ENCODE data around the gene SEL1L2. TPM values are rescaled to one million over a fixed set of nuclear protein-coding genes. Genes with fewer than 3 reads are reported as not detected.

SEL1L2 gene
- total RNA-seq (not detected), polyA plus RNA-seq (not detected), total RNA-seq (not detected)

DNA sequence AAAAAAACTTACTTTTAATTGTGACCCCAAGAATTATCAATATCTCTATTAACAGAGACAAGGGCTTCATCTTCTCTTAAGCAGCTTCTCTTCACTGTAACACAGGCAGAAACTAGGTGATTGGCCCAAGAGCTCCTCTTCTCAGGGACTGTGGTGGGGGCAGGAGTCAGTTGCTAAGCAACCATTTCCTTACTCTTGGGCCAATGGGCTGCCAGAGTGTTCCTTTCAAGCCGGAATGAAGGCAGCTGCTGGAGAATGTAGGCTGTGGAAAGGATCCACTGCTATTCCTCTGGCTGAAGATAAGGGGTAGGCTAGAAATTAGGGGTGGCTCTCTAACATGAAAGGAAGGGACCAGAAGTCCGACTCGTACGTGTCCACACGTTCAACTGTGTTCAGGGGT is at the start of gene SEL1L2:
Gene SEL1L2 (minus strand): TSS at position 150 of the 400 bp plus-strand sequence. CDS start 80 bp downstream, at position 70.
- Histone ChIP-seq H3K4me1 (ENCODE audit: control insufficient read depth in 2 of 2, insufficient read depth in 2 of 2, low read length in 2 of 2) (no peaks in the 10 kb centered on the region), H3K27me3 (ENCODE audit: control insufficient read depth in 2 of 2, insufficient read depth in 2 of 2, low read length in 2 of 2) (no peaks in the 10 kb centered on the region), H3K27ac (ENCODE audit: low read depth, low read length) (no peak within 1 kb of the TSS), H3K36me3 (ENCODE audit: control insufficient read depth in 2 of 3, insufficient read depth in 3 of 3, low read length in 3 of 3) (no peaks in the 10 kb centered on the region), H3K4me3 (ENCODE audit: low read length) (no peak within 1 kb of the TSS), H3K9me3 (ENCODE audit: control insufficient read depth in 2 of 3, low read length in 3 of 3) (peaks cover 0 to 15% (median 0%) of the 10 kb centered on the region in 3 experiments)
- peaks cover 0 to 4% (median 0%) of the 10 kb centered on the region in 5 donors for H3K36me3 Mint-ChIP-seq
- DNase-seq (no peak), ATAC-seq (no peak)
- H3K9me3 Mint-ChIP-seq, result peaks cover 3 to 60% (median 20%) of the 10 kb centered on the region in 11 donors
- ChIA-PET CTCF (no interaction called here), POLR2A (no interaction called here)
- H3K4me1 Mint-ChIP-seq, result peaks cover 0 to 2% (median 0%) of the 10 kb centered on the region in 7 donors
- intact Hi-C loops (cut with micrococcal nuclease), result loop anchor here in 1 of 2 donors (10.0 kb wide), 1 partner anchor 64 kb away; no protein-coding TSS in a partner anchor
- H3K4me3 Mint-ChIP-seq, result no peak within 1 kb of the TSS
- H3K27ac Mint-ChIP-seq, result no peak within 1 kb of the TSS
- H3K27me3 Mint-ChIP-seq, result peaks cover 0 to 16% (median 15%) of the 10 kb centered on the region in 5 donors

GRCh38 chr20:14036567-14036966 is 46.2 kb upstream of the SEL1L2 start:
- no peaks in the 10 kb centered on the region for H3K36me3 ChIP-seq (ENCODE audit: control insufficient read depth in 2 of 3, insufficient read depth in 3 of 3, low read length in 3 of 3)
- POLR2A ChIA-PET, result no interaction called here
- H3K4me3 Mint-ChIP-seq, result no peak overlapping the region
- H3K27me3 ChIP-seq (ENCODE audit: control insufficient read depth in 2 of 2, insufficient read depth in 2 of 2, low read length in 2 of 2), result no peaks in the 10 kb centered on the region
- H3K4me1 ChIP-seq (ENCODE audit: control insufficient read depth in 2 of 2, insufficient read depth in 2 of 2, low read length in 2 of 2), result no peaks in the 10 kb centered on the region
- H3K27ac ChIP-seq (ENCODE audit: low read depth, low read length), result no peak overlapping the region
- no peaks in the 10 kb centered on the region for H3K36me3 Mint-ChIP-seq
- no peak overlapping the region for H3K27ac Mint-ChIP-seq
- intact Hi-C loops (cut with micrococcal nuclease), result no loop called here
- H3K9me3 ChIP-seq (ENCODE audit: control insufficient read depth in 2 of 3, low read length in 3 of 3), result no peaks in the 10 kb centered on the region
- peaks cover 0 to 4% (median 0%) of the 10 kb centered on the region in 11 donors for H3K9me3 Mint-ChIP-seq
- no peak overlapping the region for H3K4me3 ChIP-seq (ENCODE audit: low read length)
- H3K4me1 Mint-ChIP-seq, result no peaks in the 10 kb centered on the region
- ATAC-seq, result no peak
- CTCF ChIA-PET, result no interaction called here
- H3K27me3 Mint-ChIP-seq, result peaks cover 0 to under 1% (median 0%) of the 10 kb centered on the region in 5 donors
- DNase-seq, result no peak

DNA sequence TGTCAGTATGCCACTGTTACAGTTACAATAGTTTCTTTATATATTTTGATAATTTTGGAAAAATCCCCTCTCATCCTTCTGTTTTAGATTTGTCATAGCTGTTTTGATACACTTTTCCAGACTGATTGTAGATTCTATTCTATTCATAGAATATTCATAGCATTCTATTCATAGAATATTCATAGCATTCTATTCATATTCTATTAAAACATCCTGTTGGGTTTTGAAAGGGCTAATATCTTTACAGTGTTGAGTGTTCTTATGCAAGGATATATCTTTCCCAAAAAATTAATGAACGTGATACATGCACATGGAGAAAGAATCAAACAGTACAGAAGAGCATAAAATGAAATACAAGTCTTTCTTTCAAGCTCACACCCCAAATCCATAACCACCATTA is 42.9 kb upstream of the SEL1L2 start:
- no peak for DNase-seq
- H3K4me1 Mint-ChIP-seq, result no peaks in the 10 kb centered on the region
- H3K9me3 Mint-ChIP-seq, result peaks cover 0 to 4% (median 0%) of the 10 kb centered on the region in 11 donors
- intact Hi-C loops (cut with micrococcal nuclease), result no loop called here
- no peaks in the 10 kb centered on the region for H3K4me1 ChIP-seq (ENCODE audit: control insufficient read depth in 2 of 2, insufficient read depth in 2 of 2, low read length in 2 of 2)
- ChIA-PET CTCF (no interaction called here), POLR2A (no interaction called here)
- H3K36me3 Mint-ChIP-seq, result no peaks in the 10 kb centered on the region
- no peaks in the 10 kb centered on the region for H3K27me3 ChIP-seq (ENCODE audit: control insufficient read depth in 2 of 2, insufficient read depth in 2 of 2, low read length in 2 of 2)
- no peak for ATAC-seq
- H3K4me3 ChIP-seq (ENCODE audit: low read length), result no peak overlapping the region
- no peak overlapping the region for H3K4me3 Mint-ChIP-seq
- no peaks in the 10 kb centered on the region for H3K9me3 ChIP-seq (ENCODE audit: control insufficient read depth in 2 of 3, low read length in 3 of 3)
- no peaks in the 10 kb centered on the region for H3K27me3 Mint-ChIP-seq
- H3K27ac ChIP-seq (ENCODE audit: low read depth, low read length), result no peak overlapping the region
- H3K36me3 ChIP-seq (ENCODE audit: control insufficient read depth in 2 of 3, insufficient read depth in 3 of 3, low read length in 3 of 3), result no peaks in the 10 kb centered on the region
- H3K27ac Mint-ChIP-seq, result no peak overlapping the region

GRCh38 chr20:14030991-14031390 is 40.6 kb upstream of the SEL1L2 start:
- H3K27me3 Mint-ChIP-seq, result no peaks in the 10 kb centered on the region
- no peak overlapping the region for H3K27ac Mint-ChIP-seq
- Histone ChIP-seq H3K27me3 (ENCODE audit: control insufficient read depth in 2 of 2, insufficient read depth in 2 of 2, low read length in 2 of 2) (no peaks in the 10 kb centered on the region), H3K36me3 (ENCODE audit: control insufficient read depth in 2 of 3, insufficient read depth in 3 of 3, low read length in 3 of 3) (no peaks in the 10 kb centered on the region), H3K27ac (ENCODE audit: low read depth, low read length) (no peak overlapping the region), H3K4me1 (ENCODE audit: control insufficient read depth in 2 of 2, insufficient read depth in 2 of 2, low read length in 2 of 2) (no peaks in the 10 kb centered on the region), H3K9me3 (ENCODE audit: control insufficient read depth in 2 of 3, low read length in 3 of 3) (no peaks in the 10 kb centered on the region), H3K4me3 (ENCODE audit: low read length) (no peak overlapping the region)
- H3K4me3 Mint-ChIP-seq, result no peak overlapping the region
- H3K36me3 Mint-ChIP-seq, result no peaks in the 10 kb centered on the region
- ATAC-seq (no peak), DNase-seq (no peak)
- CTCF ChIA-PET, result no interaction called here
- H3K9me3 Mint-ChIP-seq, result peaks cover 0 to 4% (median 2%) of the 10 kb centered on the region in 11 donors
- H3K4me1 Mint-ChIP-seq, result no peaks in the 10 kb centered on the region
- POLR2A ChIA-PET, result no interaction called here
- intact Hi-C loops (cut with micrococcal nuclease), result no loop called here

DNA sequence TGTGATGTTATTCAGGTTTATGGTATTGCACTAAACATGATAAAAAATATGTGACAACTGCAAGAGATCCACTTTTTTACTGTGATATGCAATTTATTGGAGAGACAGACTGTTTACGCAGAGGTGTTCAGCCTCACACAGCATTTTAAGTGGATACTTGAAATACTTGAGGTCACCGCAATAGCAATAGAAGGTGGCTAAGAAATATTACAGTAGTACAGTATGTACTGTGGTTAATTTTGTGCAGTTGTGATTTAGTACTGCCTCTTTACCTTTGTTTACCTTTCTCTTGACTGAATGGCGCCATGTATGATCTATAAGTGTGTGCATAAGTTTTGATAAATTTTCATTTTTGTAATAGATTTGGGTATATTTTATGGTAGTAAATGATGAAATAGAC is 22.3 kb upstream of the SEL1L2 start:
- H3K4me1 Mint-ChIP-seq, result no peaks in the 10 kb centered on the region
- no peaks in the 10 kb centered on the region for H3K36me3 Mint-ChIP-seq
- DNase-seq (no peak), ATAC-seq (no peak)
- intact Hi-C loops (cut with micrococcal nuclease), result no loop called here
- Histone ChIP-seq H3K27me3 (ENCODE audit: control insufficient read depth in 2 of 2, insufficient read depth in 2 of 2, low read length in 2 of 2) (no peaks in the 10 kb centered on the region), H3K36me3 (ENCODE audit: control insufficient read depth in 2 of 3, insufficient read depth in 3 of 3, low read length in 3 of 3) (no peaks in the 10 kb centered on the region), H3K4me3 (ENCODE audit: low read length) (no peak overlapping the region), H3K9me3 (ENCODE audit: control insufficient read depth in 2 of 3, low read length in 3 of 3) (no peaks in the 10 kb centered on the region), H3K4me1 (ENCODE audit: control insufficient read depth in 2 of 2, insufficient read depth in 2 of 2, low read length in 2 of 2) (no peaks in the 10 kb centered on the region), H3K27ac (ENCODE audit: low read depth, low read length) (no peak overlapping the region)
- CTCF ChIA-PET, result no interaction called here
- H3K4me3 Mint-ChIP-seq, result no peak overlapping the region
- POLR2A ChIA-PET, result no interaction called here
- H3K9me3 Mint-ChIP-seq, result peaks cover 0 to 14% (median 10%) of the 10 kb centered on the region in 11 donors
- H3K27ac Mint-ChIP-seq, result no peak overlapping the region
- no peaks in the 10 kb centered on the region for H3K27me3 Mint-ChIP-seq

DNA sequence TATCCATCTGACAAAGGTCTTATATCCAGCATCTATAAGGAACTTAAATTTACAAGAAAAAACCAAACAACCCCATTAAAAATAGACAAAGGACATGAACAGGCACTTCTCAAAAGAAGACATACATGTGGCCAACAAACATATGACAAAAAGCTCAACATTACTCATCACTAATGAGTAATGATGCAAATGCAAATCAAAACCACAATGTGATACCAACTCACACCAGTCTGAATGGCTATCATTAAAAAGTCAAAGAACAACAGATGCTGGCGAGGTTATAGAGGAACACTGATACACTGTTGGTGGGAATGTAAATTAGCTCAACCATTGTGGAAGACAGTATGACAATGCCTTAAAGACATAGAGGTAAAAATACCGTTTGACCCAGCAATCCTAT is 18.8 kb upstream of the SEL1L2 start:
- DNase-seq, result no peak
- no peaks in the 10 kb centered on the region for H3K27me3 ChIP-seq (ENCODE audit: control insufficient read depth in 2 of 2, insufficient read depth in 2 of 2, low read length in 2 of 2)
- H3K9me3 Mint-ChIP-seq, result peaks cover 0 to 9% (median 5%) of the 10 kb centered on the region in 11 donors
- H3K27ac Mint-ChIP-seq, result no peak overlapping the region
- no peaks in the 10 kb centered on the region for H3K36me3 ChIP-seq (ENCODE audit: control insufficient read depth in 2 of 3, insufficient read depth in 3 of 3, low read length in 3 of 3)
- no peak overlapping the region for H3K4me3 ChIP-seq (ENCODE audit: low read length)
- H3K27ac ChIP-seq (ENCODE audit: low read depth, low read length), result no peak overlapping the region
- H3K9me3 ChIP-seq (ENCODE audit: control insufficient read depth in 2 of 3, low read length in 3 of 3), result no peaks in the 10 kb centered on the region
- intact Hi-C loops (cut with micrococcal nuclease), result no loop called here
- no peaks in the 10 kb centered on the region for H3K4me1 Mint-ChIP-seq
- H3K27me3 Mint-ChIP-seq, result peaks cover 0 to 5% (median 0%) of the 10 kb centered on the region in 5 donors
- ChIA-PET POLR2A (no interaction called here), CTCF (no interaction called here)
- ATAC-seq, result no peak
- H3K4me3 Mint-ChIP-seq, result no peak overlapping the region
- no peaks in the 10 kb centered on the region for H3K36me3 Mint-ChIP-seq
- H3K4me1 ChIP-seq (ENCODE audit: control insufficient read depth in 2 of 2, insufficient read depth in 2 of 2, low read length in 2 of 2), result no peaks in the 10 kb centered on the region

GRCh38 chr20:14005996-14006395 is 15.6 kb upstream of the SEL1L2 start:
- Histone ChIP-seq H3K4me1 (ENCODE audit: control insufficient read depth in 2 of 2, insufficient read depth in 2 of 2, low read length in 2 of 2) (no peaks in the 10 kb centered on the region), H3K9me3 (ENCODE audit: control insufficient read depth in 2 of 3, low read length in 3 of 3) (no peaks in the 10 kb centered on the region), H3K27me3 (ENCODE audit: control insufficient read depth in 2 of 2, insufficient read depth in 2 of 2, low read length in 2 of 2) (no peaks in the 10 kb centered on the region), H3K4me3 (ENCODE audit: low read length) (no peak overlapping the region), H3K27ac (ENCODE audit: low read depth, low read length) (no peak overlapping the region), H3K36me3 (ENCODE audit: control insufficient read depth in 2 of 3, insufficient read depth in 3 of 3, low read length in 3 of 3) (no peaks in the 10 kb centered on the region)
- no peak for DNase-seq
- Mint-ChIP-seq H3K27ac (no peak overlapping the region), H3K36me3 (no peaks in the 10 kb centered on the region), H3K4me1 (no peaks in the 10 kb centered on the region), H3K4me3 (no peak overlapping the region), H3K9me3 (peaks cover 0 to 12% (median 4%) of the 10 kb centered on the region in 11 donors), H3K27me3 (peaks cover 0 to 15% (median 4%) of the 10 kb centered on the region in 5 donors)
- intact Hi-C loops (cut with micrococcal nuclease), result no loop called here
- POLR2A ChIA-PET, result no interaction called here
- CTCF ChIA-PET, result no interaction called here
- ATAC-seq, result no peak

Measured in naive thymus-derived CD4-positive, alpha-beta T cell (primary cell).